HPDE6-E6E7 (cell line): Measurements from ENCODE around the gene HIGD1C.
"Not testable (repeated sequence)": the region's sequence is repeated elsewhere in the genome, so short reads cannot be mapped to it uniquely, and the experiment has no call there.

Source experiments
- DNase-seq: peaks from one replicate; pipeline ENCODE4 v3.0.0; 2011; ENCODE audit warnings: missing footprints; ENCODE audit errors: extremely low spot score

Gene HIGD1C

DNA sequence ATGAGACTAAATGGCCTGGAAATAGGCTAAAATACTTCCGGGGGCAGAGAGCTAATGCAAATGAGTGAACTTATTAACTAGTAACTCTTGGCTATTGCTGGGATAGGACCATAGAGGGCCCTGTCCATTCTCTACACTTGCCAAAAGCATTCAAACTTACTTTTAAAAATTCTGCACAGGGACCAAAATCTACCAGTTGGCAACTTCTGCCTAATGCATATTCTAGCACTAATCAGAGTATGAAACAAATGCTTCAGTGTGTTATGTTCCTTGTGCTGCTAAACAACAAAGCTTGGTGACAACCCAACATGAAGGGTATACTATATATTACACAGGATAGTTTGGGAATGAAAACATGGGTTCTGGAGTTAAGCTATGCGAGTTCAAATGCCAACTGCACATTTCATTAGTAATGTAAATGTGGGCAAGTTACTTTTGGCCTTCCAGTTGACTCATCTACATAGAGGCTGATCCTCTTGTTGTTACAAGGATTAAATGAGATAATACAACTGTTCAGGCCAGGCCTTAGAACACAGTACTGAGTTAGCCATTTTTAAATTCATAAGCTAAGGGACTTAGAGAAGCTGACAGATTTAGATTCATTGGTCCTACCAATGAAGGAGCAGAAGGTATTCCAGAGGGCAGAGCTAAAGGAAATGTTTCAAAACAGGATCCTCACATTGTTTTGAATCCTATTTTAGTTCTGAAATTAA, 32.4 kb downstream of the HIGD1C start:
- DNase-seq, result no peak

- DNase-seq, result no peak
Observed at GRCh38 chr12:50985322-50985721, 33.0 kb downstream of the HIGD1C start.

DNA sequence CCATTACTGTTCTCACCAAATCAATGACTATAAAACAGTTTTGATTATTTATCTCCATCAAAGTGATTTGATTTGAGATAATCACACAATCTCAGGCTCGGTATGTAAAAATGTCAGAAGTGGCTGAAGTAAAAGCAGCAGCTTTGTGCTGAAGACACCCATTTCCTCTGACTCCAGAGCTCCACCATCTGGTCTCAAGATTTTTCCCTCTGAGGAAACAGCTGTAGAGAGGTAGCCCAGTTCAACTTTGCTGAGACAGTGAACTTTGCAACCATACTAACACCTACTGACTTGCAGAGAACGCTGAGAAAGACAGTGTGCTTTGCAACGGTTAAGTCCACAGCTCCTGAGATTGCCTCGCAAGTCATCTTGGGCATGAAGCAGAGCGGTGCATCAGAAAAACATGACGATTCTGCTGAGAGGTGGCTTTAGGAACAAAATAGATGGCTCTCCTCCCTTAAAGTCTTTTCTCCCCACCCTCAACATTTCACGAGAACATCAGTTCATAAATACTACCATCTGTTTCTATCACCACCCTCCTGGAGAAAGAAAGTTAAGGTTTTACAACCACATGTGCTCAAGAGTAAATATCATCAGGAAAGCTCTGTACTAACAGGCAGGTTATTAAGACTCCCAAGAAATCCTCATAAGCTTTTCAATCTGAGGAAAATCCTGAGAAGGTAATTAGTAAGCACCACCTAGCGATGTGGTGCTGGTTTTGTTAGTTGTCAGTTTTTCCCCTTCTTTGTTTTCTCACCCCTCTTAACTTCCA, 34.8 kb downstream of the HIGD1C start:
- no peak for DNase-seq

DNA sequence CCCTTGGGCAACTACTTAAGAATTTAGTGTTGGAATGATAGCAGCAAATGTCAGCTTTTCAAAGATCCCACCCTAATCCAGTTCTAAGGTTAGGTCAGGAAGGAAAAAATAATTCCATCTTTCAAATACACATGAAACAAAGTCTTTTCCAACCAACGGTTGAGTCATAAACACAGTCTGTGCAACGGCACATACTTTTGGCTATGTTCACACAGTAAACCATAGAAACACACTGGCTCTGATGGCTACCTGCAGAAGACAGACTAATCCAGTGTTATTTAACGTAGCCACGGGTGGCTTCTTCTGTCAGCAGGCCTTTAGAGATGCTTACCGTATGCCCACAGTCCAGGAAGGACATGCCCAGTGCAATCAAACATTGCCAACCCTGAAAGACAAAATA, 35.7 kb downstream of the HIGD1C start:
- DNase-seq, result no peak

- no peak for DNase-seq
Observed at GRCh38 chr12:50988871-50989270, 36.5 kb downstream of the HIGD1C start.

DNA sequence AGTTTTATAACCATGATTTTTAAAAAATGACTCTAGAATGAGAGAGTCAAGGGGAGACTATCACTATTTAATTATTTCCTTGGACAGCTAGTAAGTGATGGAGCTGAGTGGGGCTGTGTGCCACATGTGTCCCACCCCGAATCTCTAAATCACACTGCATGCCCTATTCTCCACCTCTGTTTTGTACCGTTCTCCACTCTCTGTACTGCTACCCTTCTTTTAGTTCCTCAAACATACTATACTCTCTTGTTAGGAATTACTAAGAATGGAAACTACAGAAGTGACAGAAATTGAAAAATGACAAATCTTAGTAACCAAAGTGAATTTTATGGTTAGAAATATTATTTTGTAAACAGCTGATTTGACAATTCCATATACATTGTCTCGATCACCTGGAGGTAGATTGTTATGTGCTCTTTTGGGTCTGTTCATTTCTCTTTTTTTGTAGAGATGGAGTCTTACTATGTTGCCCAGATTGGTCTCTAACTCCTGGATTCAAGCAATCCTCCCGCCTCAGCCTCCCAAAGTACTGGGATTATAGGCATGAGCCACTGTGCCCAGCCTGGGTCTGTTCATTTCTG, 37.9 kb downstream of the HIGD1C start:
- no peak for DNase-seq

- DNase-seq, result no peak
Observed at GRCh38 chr12:50990791-50991190, 38.4 kb downstream of the HIGD1C start.

DNA sequence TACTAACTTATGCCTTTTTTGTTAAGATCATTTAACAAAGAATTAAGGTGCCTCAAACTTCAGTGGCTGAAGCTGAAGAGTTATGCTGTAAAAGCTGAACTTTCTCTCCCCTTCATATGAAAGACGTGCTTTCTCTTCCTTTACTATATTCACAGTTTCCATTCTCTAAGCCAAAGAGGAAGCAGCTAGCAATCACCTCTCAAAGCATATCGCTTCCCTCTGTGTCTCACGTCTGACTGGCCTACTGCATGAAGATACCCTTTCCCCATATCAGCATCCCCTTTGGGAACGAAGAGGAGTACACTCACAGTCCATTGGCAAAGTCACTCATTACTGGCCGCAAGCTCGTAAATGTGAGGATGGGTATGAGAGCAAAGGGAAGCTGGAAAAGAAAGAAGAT, 38.9 kb downstream of the HIGD1C start:
- no peak for DNase-seq

DNA sequence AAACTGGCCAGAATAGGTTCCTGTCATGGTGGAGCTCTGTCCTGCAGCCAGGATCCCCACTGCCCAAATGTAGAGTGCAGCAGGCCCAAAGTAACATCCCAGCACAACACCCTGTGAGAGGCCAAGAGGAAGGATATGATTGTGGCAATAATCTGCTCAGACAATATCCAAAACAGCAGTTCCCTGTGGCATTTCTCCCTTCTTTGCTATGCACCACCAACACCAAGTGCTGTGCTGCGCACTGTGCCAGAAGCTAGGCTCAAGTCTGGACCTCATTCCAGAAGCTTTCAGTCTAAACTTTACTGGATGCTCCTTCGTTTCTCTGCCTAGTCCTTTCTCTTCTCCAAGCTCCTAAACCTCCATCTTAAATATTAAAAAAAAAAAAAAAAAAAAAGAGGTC, 40.5 kb downstream of the HIGD1C start:
- no peak for DNase-seq

DNA sequence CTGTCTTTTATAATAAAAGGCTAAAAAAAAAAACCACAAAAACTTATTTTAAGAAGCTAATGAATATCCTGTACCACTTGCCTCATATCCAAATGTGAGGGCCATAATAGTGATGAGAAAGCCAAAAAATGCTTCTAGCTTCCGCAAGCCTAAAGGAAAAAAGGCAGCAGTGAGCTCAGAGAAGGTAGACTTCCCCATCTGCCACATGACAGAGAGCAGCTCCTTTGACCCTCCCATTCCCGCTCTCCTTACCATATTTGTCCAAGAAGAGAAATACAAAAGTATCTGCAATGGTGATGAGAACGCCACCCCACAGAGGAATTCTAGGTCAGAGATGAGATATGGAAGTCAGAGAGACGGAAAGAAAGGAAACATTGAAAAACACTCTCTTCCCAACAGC, 46.7 kb downstream of the HIGD1C start:
- DNase-seq, result no peak

- DNase-seq, result no peak
Observed at GRCh38 chr12:51000245-51000644, 47.9 kb downstream of the HIGD1C start.

DNA sequence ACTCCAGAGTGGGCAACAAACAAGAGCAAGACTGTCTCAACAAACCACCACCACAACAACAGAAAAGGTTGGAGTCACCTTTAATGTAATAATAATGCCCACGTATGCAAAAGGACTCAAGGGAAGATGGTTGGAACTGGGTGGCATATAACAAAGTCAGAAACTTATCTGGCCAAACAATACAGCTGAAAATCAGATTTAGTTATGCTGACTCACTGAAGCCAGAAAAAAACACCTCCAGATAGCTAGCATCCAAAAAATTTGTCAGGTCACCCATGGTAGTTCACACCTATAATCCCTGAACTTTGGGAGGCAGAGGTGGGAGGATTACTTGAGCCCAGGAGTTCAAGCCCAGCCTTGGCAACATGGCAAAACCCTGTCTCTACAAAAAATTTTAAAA, 49.5 kb downstream of the HIGD1C start:
- no peak for DNase-seq

DNA sequence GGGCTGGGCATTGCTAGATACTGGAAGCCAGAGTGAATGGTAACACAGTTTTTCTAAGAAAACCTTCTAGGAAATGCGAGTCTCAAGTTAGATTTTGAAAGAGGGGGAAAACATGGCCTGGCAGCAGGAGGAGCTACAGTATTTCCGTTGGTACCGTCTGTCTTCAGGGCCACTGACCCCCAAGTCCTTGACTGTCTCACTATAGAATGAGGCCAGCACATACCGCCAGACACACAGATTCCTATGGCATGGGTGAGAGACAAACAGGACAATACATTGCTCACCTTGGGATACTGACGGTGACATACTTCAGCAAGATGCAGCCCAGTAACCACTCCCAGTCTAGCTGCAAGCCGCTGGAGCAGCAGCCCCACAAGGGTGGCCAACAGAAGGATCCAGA, 52.2 kb downstream of the HIGD1C start:
- no peak for DNase-seq

DNA sequence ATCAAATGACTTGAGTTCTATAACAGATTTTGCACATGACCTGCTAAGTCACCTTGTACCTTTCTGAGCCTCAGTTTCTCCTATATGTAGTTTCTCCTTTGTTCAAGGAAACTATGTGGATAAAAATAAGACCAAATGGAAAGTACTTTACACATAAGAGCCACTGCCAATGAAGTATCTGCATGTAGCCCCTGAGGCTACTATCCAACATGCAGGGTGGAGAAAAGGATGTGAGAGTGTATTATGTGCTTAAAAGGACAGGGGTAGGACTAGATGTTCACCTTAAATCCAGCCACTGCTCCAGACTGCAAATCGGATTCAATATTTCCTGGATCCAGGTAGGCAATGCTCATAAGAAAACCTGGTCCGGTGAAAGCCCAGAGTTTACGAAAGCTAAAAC, 52.7 kb downstream of the HIGD1C start:
- no peak for DNase-seq

- DNase-seq, result peak; percentile 37
Observed at GRCh38 chr12:51005671-51006070, 53.3 kb downstream of the HIGD1C start.

- no peak for DNase-seq
Observed at GRCh38 chr12:51008329-51009055, 56.1 kb downstream of the HIGD1C start.

- no peak for DNase-seq
Observed at GRCh38 chr12:51009056-51009440, 56.7 kb downstream of the HIGD1C start.

DNA sequence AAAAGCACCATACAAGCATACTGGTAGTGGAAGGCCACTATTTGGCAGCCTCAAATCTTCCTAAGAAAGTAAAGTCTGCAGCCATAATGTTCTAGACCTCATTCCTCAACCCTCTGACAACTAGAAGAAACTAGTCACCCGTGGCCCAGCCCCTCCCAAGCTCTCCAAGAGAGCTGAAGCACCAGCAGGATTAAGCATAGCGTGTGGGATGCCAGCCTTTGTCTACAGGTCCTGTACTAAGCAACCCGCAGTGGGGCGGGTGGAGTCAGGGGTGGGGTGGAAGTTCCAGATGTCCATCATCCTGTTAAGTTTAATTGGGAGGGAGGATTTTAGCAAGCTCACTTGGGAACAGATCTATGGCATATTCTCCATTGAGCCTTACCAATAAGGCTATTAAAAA, 59.6 kb downstream of the HIGD1C start:
- DNase-seq, result no peak

DNA sequence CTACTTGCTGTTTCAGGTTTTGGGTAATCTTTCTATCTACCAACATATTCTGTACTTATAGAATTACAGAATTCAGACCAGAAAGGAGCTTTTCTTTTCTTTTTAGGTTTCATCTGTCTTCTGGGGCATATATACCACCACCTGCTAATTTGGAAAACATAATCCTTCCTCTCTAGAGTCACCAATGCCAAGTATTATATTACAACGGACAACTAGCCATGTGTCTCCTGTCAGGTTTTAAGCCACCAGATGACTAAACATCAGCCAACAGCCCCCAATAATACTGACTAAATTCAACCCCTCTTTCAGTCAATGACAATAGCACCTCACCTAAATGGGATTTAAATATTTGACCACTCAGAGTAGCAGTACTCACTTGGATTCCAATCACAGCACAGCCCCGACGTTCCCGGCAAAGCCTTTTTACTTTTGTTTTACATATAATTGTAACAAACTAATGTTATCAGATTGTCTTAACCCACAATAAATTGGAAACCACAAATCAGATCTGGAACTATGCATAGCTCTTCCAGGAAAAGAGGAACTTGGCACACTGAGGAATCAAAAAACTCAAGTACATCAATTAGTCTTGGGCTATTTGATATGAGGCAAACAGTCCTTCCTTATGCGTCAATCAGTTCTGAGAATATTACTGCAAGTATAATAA, 60.4 kb downstream of the HIGD1C start:
- no peak for DNase-seq

DNA sequence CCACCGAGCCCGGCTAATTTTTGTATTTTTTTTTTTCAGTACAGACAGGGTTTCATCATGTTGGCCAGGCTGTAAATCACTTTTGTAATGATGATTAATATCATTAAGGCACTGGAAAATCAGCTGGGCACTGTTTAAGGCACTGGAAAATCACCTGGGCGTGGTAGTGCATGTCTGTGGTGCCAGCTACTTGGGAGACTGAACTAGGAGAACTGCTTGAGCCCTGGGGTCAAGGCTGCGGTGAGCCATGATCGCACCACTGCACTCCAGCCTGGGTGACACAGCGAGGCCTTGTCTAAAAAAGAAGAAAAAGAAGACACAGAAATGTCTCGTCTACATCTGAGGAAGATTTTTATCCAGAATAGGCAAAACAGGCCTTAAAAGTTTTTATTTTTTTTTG, 61.1 kb downstream of the HIGD1C start:
- no peak for DNase-seq

DNA sequence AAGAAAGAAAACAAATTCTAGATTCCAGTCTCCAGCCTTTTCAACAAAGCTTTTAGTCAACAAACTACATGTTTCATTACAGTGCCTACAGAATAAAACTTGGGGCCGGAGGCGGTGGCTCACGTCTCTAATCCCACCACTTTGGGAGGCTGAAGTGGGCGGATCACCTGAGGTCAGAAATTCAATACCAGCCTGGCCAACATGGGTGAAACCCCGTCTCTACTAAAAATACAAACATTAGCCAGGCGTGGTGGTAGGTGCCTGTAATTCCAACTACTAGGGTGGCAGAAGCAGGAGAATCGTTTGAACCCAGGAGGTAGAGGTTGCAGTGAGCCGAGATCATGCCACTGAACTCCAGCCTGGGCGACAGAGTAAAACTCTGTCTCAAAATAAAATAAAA, 62.1 kb downstream of the HIGD1C start:
- DNase-seq, result not testable (repeated sequence)

GRCh38 chr12:51017452-51017851, 65.1 kb downstream of the HIGD1C start:
- DNase-seq, result no peak
